Body of pancreas (tissue), 4 donors: ENCODE data around the gene LRRTM3. TPM values are rescaled to one million over a fixed set of nuclear protein-coding genes. Genes with fewer than 3 reads are reported as not detected.

Experiments used
- ATAC-seq: fragments of 150-250 bp; one replicate; pipeline ENCODE4 v1.9.1; 2016
- DNase-seq, 4 donors: peaks; one replicate each; pipeline ENCODE4 v3.0.0-alpha.2; 2019
- H3K27ac ChIP-seq, 4 donors: fragments of 200-600 bp; sonication (generic); 1 replicate in 3 of 4; 2 replicates in 1 of 4; pipeline versions ENCODE4 v1.5.1 to v1.6.1; 2016 to 2019; ENCODE audit warnings: mild to moderate bottlenecking in 1 of 4, mixed read lengths in 1 of 4, moderate library complexity in 1 of 4
- H3K27me3 ChIP-seq, 2 donors: fragments of 200-600 bp; sonication (generic); one replicate each; pipeline ENCODE4 v1.6.0; 2016; ENCODE audit warnings: mild to moderate bottlenecking in 1 of 2
- H3K36me3 ChIP-seq, 2 donors: fragments of 200-600 bp; sonication (generic); replicated peaks in 1 of 2; 2 replicates each; pipeline ENCODE4 v1.5.1; 2016; ENCODE audit warnings: low read depth in 2 of 2; ENCODE audit not compliant: insufficient read depth in 1 of 2
- H3K4me1 ChIP-seq: fragments of 200-600 bp; sonication (generic); one replicate; pipeline ENCODE4 v1.6.0; 2016
- H3K4me3 ChIP-seq, 2 donors: fragments of 200-600 bp; sonication (generic); 1 replicate in 1 of 2; 2 replicates in 1 of 2; pipeline ENCODE4 v1.5.1; 2016 to 2019
- H3K9me3 ChIP-seq, 3 donors: fragments of 200-600 bp; sonication (generic); 1 replicate in 2 of 3; 2 replicates in 1 of 3; pipeline ENCODE4 v1.5.1; 2016
- POLR2A ChIP-seq, 3 donors: fragments of 450-650 bp; IDR thresholded peaks; one replicate each; pipeline ENCODE4 v1.6.1; 2016; ENCODE audit warnings: antibody characterized with exemption in 3 of 3, mild to moderate bottlenecking in 2 of 3
- WGBS, 2 donors: methylation state at CpG; one replicate each; pipeline ENCODE4 v1.1.5; 2017; 5-methylcytosine and 5-hydroxymethylcytosine counted together
- intact Hi-C: fragments of 100-400 bp; cut with DNase I; formaldehyde crosslinking; loops from one replicate; pipeline ENCODE4 v1.15.1; 2023
- total RNA-seq, 2 donors: library from RNA; depleted of rRNA; stranded (reverse); fragments of >200 nt; gene quantifications; one replicate each; pipeline ENCODE4 v1.1.0, GENCODE V29; 2016
- TF ChIP-seq, protein P1 (sequence below), 7 experiments: fragments of 450-650 bp in 4 of 7; fragments of 200-600 bp in 3 of 7; sonication (generic) in 3 of 7; IDR thresholded peaks; one replicate each; pipeline ENCODE4 v1.5.1; 2016 to 2019; ENCODE audit warnings: antibody characterized with exemption in 7 of 7

LRRTM3 gene
- total RNA-seq, 2 donors from 2014 or later, result 1.3 TPM

DNA sequence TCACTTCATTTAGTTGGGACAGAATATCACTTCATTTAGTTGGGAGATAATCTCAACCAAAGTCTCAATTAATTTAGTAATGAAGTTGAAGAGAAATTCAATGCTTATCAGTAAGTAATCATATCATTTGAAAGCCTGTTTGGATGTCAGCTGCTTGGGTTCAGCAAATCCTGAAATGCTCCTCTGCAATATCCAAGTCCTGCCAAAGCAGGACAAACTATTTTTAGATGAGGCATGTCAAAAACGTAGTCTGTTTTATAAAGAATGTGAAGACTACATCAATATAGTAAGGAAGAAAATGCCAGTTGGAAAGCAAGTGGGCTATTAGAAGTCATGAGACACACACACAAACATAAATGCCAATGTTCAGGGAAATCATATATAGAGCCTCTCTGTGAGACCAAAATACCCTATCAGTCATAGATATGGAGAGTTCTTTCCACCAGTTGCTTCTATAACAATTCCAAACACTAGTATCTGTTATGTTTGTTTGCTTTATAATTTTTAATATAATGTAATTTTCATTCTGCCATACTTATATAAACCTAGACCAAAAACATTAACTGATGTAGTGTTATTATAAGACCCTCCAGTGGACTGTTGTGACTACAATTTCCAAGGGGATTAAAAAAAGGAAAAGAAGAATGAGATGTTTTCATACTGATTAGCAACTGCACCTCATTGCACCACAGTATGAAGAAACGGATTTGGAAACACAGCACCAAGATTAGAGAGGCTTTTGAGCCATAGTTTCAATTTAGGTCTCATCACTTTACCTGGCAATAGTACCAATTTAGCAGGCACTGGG lies 160.7 kb downstream of the LRRTM3 start:
- Histone ChIP-seq H3K36me3 (no peaks in the 10 kb centered on the region), H3K4me3 (no peak overlapping the region), H3K27me3 (no peaks in the 10 kb centered on the region), H3K27ac (no peak overlapping the region), H3K9me3 (no peaks in the 10 kb centered on the region), H3K4me1 (no peaks in the 10 kb centered on the region)
- ATAC-seq (no peak), DNase-seq (no peak)
- TF ChIP-seq POLR2A (IDR thresholded peaks at IDR 0.05), result no peak
- TF ChIP-seq, protein P1, sequence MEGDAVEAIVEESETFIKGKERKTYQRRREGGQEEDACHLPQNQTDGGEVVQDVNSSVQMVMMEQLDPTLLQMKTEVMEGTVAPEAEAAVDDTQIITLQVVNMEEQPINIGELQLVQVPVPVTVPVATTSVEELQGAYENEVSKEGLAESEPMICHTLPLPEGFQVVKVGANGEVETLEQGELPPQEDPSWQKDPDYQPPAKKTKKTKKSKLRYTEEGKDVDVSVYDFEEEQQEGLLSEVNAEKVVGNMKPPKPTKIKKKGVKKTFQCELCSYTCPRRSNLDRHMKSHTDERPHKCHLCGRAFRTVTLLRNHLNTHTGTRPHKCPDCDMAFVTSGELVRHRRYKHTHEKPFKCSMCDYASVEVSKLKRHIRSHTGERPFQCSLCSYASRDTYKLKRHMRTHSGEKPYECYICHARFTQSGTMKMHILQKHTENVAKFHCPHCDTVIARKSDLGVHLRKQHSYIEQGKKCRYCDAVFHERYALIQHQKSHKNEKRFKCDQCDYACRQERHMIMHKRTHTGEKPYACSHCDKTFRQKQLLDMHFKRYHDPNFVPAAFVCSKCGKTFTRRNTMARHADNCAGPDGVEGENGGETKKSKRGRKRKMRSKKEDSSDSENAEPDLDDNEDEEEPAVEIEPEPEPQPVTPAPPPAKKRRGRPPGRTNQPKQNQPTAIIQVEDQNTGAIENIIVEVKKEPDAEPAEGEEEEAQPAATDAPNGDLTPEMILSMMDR (IDR thresholded peaks at IDR 0.05), result no peak
- intact Hi-C loops, result no loop called here
- WGBS, 2 donors, result 25% methylated on average over 2 of the region's 2 CpGs

DNA sequence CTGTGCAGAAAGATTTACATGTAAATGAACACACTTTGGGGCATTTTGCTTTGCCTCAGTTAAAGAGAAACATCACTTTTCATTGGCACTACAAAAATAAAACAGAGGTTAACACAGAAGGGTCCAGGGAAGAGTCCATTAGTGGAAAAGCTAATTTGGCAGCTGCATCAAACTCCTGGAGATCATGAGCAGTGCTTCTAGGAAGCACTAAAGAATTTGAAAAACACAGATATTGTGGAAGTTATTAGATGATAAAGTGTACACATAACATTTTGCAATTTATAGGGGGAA lies 161.2 kb downstream of the LRRTM3 start:
- no peaks in the 10 kb centered on the region for H3K4me1 ChIP-seq
- intact Hi-C loops, result no loop called here
- ATAC-seq (no peak), DNase-seq (no peak)
- no peaks in the 10 kb centered on the region for H3K36me3 ChIP-seq
- H3K4me3 ChIP-seq, result no peak overlapping the region
- H3K27ac ChIP-seq, result no peak overlapping the region
- TF ChIP-seq, protein P1 (IDR thresholded peaks at IDR 0.05), result no peak
- no peak for TF ChIP-seq POLR2A (IDR thresholded peaks at IDR 0.05)
- H3K9me3 ChIP-seq, result no peaks in the 10 kb centered on the region
- no peaks in the 10 kb centered on the region for H3K27me3 ChIP-seq

DNA sequence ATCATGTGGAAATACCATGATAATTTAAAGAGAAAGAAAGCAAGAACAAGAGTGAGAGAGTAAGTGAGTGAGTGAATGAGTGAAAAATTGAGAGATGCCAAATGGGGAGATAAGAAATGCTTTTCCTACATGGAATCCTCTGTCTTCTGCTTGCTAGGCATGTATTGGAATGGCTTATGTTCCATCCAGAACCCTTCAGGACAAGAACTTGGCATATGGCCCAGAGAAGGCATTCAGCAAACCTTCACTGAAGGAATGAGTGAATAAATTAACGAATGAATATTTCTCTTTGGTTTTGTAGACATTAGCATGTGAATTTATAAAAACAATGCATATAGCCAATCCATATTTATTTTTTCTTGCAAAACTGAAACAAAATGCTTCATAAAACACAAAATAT lies 162.2 kb downstream of the LRRTM3 start:
- no peak for ATAC-seq

DNA sequence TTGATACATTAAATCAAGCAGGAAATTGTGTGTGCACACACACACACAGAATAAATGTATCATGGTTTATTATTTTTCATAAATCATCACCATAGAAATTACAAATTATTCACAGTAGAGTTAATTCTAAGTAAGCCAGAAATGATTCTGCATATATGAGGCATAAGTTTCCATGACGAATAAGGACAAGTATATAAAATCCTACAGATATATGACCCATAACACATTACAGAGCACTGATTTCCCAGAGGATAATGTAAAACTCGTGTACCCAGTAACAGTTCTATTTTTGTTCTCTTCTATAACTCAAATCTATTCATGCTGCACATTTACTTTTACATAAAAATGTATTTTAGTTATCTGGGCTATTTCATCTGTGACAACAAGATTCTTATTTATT lies 169.7 kb downstream of the LRRTM3 start:
- no peak overlapping the region for H3K27ac ChIP-seq
- no peak for DNase-seq
- no peaks in the 10 kb centered on the region for H3K4me1 ChIP-seq
- intact Hi-C loops, result no loop called here
- H3K36me3 ChIP-seq, result no peaks in the 10 kb centered on the region
- H3K9me3 ChIP-seq, result no peaks in the 10 kb centered on the region
- WGBS, 2 donors, result 45 to 51% methylated on average over 2 of the region's 2 CpGs
- ATAC-seq, result no peak
- no peak overlapping the region for H3K4me3 ChIP-seq
- H3K27me3 ChIP-seq, result no peaks in the 10 kb centered on the region
- no peak for TF ChIP-seq POLR2A (IDR thresholded peaks at IDR 0.05)
- TF ChIP-seq, protein P1 (IDR thresholded peaks at IDR 0.05), result no peak

More for the DNA sequence above, 162.2 kb downstream of the LRRTM3 start:
- no peak overlapping the region for H3K4me3 ChIP-seq
- intact Hi-C loops, result no loop called here
- H3K36me3 ChIP-seq, result no peaks in the 10 kb centered on the region
- 48 to 59% methylated on average over 1 of the region's 1 CpG for WGBS, 2 donors
- no peak for TF ChIP-seq POLR2A (IDR thresholded peaks at IDR 0.05)
- TF ChIP-seq, protein P1 (IDR thresholded peaks at IDR 0.05), result no peak
- H3K4me1 ChIP-seq, result no peaks in the 10 kb centered on the region
- no peaks in the 10 kb centered on the region for H3K27me3 ChIP-seq
- no peak overlapping the region for H3K27ac ChIP-seq
- DNase-seq, result no peak
- no peaks in the 10 kb centered on the region for H3K9me3 ChIP-seq

DNA sequence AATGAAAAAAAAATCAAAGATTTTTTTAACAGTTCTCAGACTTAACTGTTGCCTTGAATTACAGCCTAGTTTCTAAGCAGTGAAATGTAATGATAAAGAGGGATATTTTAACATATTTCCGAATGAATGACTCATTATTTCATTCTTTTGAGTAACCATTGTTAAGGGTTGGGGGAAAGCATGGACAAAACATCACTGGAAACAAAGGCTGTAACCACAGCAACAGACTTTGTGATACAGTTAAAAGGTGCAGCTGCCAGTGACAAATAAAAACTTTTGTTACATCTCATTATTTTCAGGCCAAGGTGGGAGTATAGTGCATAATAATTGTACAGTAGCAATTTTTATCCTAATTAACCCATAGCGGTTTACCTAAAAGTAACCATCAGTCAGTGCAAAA lies 172.6 kb downstream of the LRRTM3 start:
- TF ChIP-seq, protein P1 (IDR thresholded peaks at IDR 0.05), result no peak
- TF ChIP-seq POLR2A (IDR thresholded peaks at IDR 0.05), result no peak
- Histone ChIP-seq H3K36me3 (no peaks in the 10 kb centered on the region), H3K4me1 (no peaks in the 10 kb centered on the region), H3K9me3 (no peaks in the 10 kb centered on the region), H3K4me3 (no peak overlapping the region), H3K27ac (no peak overlapping the region), H3K27me3 (no peaks in the 10 kb centered on the region)
- intact Hi-C loops, result no loop called here
- DNase-seq (no peak), ATAC-seq (no peak)
- WGBS, 2 donors, result 69 to 76% methylated on average over 2 of the region's 2 CpGs
